GM12874 (cell line): ENCODE data around the gene SLIT3.

Source experiments
- TF ChIP-seq, protein P1 (sequence below): IDR thresholded peaks from 2 replicates; pipeline ENCODE4 v1.5.1; 2011; ENCODE audit warnings: low read depth, mild to moderate bottlenecking, control low read depth, low read length, moderate library complexity; ENCODE audit not compliant: insufficient read depth

The SLIT3 gene

DNA sequence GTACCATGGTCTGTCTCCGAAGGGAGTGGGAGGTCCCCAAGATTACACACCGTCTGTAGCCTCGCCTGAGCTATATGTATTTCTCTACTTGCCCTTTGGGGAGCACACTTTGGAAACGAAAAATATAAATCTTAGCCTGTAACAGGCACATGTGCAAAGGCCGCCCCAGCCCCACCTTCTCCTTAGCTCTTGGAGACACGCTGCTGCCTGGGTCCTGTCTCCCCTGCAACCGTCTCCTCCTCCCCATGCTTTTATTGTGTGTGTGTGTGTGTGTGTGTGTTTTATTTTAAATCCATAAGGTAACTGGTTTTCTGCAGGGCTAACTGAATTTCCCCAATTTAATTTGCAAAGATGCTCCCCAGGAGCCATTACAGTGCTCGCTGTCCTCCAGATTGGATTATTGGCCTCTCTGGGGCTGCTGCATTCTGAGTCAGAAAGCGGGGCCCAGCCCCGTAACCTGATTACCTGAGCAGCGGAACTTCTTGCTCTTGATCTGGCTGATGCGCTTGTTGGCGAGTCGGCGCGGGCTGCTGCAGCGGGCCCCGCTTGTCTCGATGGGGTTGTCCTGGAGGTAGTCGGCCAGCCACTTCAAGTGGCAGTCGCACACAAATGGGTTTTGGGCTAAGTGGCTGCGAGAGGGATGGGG, 528.5 kb downstream of the SLIT3 start:
- TF ChIP-seq, protein P1, sequence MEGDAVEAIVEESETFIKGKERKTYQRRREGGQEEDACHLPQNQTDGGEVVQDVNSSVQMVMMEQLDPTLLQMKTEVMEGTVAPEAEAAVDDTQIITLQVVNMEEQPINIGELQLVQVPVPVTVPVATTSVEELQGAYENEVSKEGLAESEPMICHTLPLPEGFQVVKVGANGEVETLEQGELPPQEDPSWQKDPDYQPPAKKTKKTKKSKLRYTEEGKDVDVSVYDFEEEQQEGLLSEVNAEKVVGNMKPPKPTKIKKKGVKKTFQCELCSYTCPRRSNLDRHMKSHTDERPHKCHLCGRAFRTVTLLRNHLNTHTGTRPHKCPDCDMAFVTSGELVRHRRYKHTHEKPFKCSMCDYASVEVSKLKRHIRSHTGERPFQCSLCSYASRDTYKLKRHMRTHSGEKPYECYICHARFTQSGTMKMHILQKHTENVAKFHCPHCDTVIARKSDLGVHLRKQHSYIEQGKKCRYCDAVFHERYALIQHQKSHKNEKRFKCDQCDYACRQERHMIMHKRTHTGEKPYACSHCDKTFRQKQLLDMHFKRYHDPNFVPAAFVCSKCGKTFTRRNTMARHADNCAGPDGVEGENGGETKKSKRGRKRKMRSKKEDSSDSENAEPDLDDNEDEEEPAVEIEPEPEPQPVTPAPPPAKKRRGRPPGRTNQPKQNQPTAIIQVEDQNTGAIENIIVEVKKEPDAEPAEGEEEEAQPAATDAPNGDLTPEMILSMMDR = no peak

DNA sequence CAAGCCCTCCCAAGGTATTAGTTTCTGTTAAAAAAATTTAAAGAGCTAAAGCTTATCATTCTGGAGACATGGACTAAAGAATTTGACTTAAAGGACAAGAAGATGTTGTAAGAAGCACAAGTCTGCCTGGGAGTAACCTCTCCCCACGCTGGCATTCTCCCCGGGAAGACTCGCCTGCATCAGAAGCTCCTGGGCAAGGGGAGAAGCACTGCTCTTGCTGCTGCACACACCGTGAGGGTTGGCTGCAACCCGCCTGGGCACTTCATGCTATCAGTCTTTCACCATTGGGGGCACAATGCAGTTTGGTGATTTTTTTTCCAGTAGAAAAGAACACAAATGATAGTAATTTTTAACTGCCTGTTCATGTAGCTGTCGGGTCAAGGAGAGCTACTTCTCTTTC, 529.3 kb downstream of the SLIT3 start:
- TF ChIP-seq, protein P1 = no peak

DNA sequence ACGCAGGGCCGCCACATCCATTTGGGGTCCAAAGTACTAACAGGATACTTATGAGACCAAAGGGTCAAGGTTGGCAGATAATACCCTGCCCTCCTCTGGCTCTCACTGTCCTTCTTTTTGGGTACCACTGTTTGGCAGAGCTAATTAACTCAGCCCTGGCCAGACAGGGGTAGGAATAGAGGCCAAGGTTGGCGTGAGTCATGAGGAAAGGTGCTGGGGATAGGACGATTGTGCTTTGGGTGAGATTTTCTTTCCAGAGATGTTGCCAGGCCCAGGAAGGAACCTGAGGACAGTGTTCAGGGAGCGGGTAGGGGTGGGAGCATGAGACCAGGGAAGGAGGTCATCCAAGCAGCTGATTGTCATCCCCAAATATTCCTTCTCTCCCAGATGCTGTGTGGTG, 529.9 kb downstream of the SLIT3 start:
- TF ChIP-seq, protein P1 = no peak

DNA sequence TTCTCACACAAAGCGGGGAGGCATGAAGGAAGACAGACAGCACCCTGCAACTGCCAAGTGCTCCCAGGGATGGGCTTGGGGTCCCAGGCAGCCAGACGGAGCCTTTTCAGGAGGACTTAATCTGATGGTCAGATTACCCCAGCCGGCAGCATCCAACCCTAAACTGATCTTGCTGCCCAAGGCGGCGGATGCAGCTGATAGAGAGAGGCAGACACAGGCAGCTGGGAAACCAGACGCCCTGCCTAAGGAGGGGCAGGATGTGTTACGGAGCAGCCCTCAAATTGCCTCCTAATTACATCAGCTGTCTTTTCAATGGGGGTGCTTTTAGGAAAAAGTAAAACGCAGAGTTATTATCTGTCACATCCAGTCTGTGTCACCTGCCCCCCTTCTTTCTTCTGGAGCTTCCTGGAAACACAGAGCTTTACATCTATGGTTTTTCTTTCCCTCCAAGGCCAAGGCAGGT, 530.9 kb downstream of the SLIT3 start:
- TF ChIP-seq, protein P1 = no peak

DNA sequence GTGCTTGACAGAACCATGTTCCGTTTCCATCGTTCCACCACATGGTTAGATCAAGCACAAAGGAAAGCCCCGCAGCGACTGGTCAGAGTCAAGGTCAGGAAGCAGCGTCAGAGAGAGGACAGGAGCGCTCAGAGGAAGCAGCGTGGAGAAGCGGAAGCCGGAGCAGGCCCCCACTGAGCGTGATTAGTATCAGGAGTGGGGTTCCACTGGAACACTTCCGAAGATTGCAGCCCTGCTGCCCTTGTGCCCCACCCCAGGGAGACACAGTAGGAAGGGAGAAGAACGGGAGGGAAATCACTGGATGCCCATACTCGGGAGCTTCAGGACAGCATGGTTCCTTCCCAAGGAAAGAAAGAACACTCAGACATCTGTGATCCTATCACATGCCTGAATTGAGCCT, 532.8 kb downstream of the SLIT3 start:
- TF ChIP-seq, protein P1 = no peak

DNA sequence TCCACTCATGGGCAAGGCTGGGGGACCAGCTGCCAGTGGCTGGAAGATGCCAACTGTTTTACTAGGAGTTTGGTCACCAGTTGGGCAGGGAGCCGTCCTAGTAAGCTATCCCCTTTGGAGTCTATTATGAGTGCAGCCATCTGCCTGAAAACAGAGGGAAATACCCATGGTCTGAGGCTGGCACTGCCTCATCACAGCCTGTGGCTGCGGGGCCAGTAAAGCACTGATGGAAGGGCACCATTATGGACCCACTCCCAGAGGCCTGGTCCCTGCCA, 534.6 kb downstream of the SLIT3 start:
- TF ChIP-seq, protein P1 = no peak

DNA sequence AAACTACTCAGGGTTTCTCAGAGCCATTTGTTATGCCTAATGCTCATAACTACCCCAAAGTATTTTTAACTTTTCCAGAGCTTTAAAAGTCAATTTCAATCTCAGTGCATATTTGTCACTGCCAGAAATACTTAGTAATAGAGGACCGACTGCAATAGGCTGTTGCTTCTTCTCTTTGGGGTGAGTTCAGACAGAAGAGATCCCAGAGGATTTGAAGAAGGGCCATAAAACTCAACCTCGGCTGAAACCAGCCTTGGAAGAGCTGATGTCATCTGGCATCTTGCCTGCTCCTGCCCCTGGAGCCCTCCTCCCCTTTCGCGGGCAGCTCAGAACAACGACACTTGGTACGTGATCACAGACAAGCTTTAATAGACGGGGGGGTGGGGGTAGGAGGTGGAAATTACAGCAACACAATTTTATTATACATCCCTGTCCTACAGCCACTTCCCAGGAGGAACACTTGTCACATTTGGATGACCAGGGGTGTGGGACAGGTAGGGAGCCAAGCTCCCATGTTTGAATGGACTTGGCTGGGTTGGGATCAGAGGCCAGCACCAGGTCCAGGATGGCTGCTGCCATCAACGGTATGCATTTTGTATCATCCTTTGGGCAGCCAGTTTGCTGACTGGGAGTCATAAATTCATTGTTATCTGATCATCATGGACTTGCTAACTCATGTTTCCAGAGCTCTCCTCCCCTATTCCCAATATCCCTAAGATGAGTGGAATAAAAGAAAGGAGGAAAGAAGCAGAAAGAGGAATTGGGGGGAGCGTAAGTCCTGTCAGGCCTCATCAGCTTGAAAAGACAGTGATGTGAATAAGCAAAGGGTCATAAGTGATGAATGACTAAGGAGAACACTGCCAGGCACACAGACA, 535.2 kb downstream of the SLIT3 start:
- TF ChIP-seq, protein P1 = no peak
